RWPE2 (cell line): ENCODE results near the gene BROX.
A peak's percentile ranks its signal among the peaks of the same experiment; 100 is the strongest.
"Not testable (repeated sequence)": the region's sequence is repeated elsewhere in the genome, so short reads cannot be mapped to it uniquely, and the experiment has no call there.

Source experiments
- ATAC-seq: fragments of 200-7000 bp; cut with Tn5 transposase; 3 replicates; pipeline ENCODE4 v1.9.1; 2021; ENCODE audit warnings: low read depth
- DNase-seq: peaks from one replicate; pipeline ENCODE4 v3.0.0-alpha.2; 2020; ENCODE audit warnings: low spot score
- H3K27ac ChIP-seq: fragments of 450-650 bp; 2 replicates; pipeline ENCODE4 v1.5.1; 2017; ENCODE audit warnings: mild to moderate bottlenecking; ENCODE audit not compliant: poor library complexity, severe bottlenecking
- H3K27me3 ChIP-seq: fragments of 250-450 bp; sonication (Bioruptor Pico); 2 replicates; pipeline ENCODE4 v1.5.1; 2021; ENCODE audit warnings: mild to moderate bottlenecking, moderate library complexity; ENCODE audit not compliant: insufficient read depth, poor library complexity, severe bottlenecking
- H3K36me3 ChIP-seq: fragments of 250-450 bp; sonication (Bioruptor Pico); 2 replicates; pipeline ENCODE4 v1.5.1; 2020; ENCODE audit warnings: low read depth, mild to moderate bottlenecking, moderate library complexity
- H3K4me1 ChIP-seq: fragments of 250-450 bp; sonication (Bioruptor Pico); 2 replicates; pipeline ENCODE4 v1.5.1; 2021; ENCODE audit warnings: mild to moderate bottlenecking, moderate library complexity; ENCODE audit not compliant: insufficient read depth, poor library complexity, severe bottlenecking
- H3K4me3 ChIP-seq: fragments of 250-450 bp; sonication (Bioruptor Pico); 2 replicates; pipeline ENCODE4 v1.5.1; 2021; ENCODE audit warnings: mild to moderate bottlenecking, moderate library complexity; ENCODE audit not compliant: severe bottlenecking
- H3K9me3 ChIP-seq: fragments of 250-450 bp; sonication (Bioruptor Pico); 2 replicates; pipeline ENCODE4 v1.5.1; 2021; ENCODE audit warnings: mild to moderate bottlenecking, moderate library complexity; ENCODE audit not compliant: severe bottlenecking
- TF ChIP-seq, protein P1 (sequence below): fragments of 450-650 bp; IDR thresholded peaks from one replicate; pipeline ENCODE4 v1.5.1; 2017; ENCODE audit warnings: mild to moderate bottlenecking, moderate library complexity; ENCODE audit not compliant: poor library complexity, severe bottlenecking

The BROX gene

DNA sequence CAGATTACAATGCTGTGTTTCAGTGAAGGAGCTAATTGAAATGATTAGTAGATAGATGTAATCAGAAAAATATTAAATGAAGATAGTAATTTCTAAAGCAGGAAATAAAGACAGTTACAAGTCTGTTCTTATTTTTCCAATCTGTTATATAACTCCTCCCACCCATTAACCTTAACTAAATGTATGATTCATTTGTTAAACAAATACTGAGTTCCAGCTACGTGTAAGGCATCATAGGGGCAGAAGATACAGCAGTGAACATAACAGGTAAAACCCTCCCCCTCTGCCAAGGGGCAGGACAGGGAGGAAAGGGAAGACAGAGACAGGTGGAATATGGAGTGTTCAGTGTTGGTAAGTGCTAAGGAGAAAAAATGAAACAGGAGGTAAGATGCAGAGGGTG, 24.6 kb downstream of the BROX start, which contains the start of gene FAM177B:
Gene FAM177B, plus strand, starts transcription at position 231 of the 400 bp plus-strand sequence. CDS start 9,344 bp downstream, outside the sequence.
- H3K9me3 ChIP-seq: no peaks in the 10 kb centered on the region
- H3K36me3 ChIP-seq: peaks cover 10% of the 10 kb centered on the region
- H3K27me3 ChIP-seq: no peaks in the 10 kb centered on the region
- no peaks in the 10 kb centered on the region for H3K4me1 ChIP-seq
- peak; percentile 55 for ATAC-seq
- DNase-seq: no peak
- TF ChIP-seq, protein P1, sequence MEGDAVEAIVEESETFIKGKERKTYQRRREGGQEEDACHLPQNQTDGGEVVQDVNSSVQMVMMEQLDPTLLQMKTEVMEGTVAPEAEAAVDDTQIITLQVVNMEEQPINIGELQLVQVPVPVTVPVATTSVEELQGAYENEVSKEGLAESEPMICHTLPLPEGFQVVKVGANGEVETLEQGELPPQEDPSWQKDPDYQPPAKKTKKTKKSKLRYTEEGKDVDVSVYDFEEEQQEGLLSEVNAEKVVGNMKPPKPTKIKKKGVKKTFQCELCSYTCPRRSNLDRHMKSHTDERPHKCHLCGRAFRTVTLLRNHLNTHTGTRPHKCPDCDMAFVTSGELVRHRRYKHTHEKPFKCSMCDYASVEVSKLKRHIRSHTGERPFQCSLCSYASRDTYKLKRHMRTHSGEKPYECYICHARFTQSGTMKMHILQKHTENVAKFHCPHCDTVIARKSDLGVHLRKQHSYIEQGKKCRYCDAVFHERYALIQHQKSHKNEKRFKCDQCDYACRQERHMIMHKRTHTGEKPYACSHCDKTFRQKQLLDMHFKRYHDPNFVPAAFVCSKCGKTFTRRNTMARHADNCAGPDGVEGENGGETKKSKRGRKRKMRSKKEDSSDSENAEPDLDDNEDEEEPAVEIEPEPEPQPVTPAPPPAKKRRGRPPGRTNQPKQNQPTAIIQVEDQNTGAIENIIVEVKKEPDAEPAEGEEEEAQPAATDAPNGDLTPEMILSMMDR: no peak
- H3K27ac ChIP-seq: no peak within 1 kb of the TSS
- no peak within 1 kb of the TSS for H3K4me3 ChIP-seq

- H3K27me3 ChIP-seq: no peaks in the 10 kb centered on the region
- no peak for DNase-seq
- H3K4me1 ChIP-seq: no peaks in the 10 kb centered on the region
- no peak overlapping the region for H3K4me3 ChIP-seq
- H3K9me3 ChIP-seq: no peaks in the 10 kb centered on the region
- ATAC-seq: no peak
- TF ChIP-seq, protein P1: no peak
- no peaks in the 10 kb centered on the region for H3K36me3 ChIP-seq
- H3K27ac ChIP-seq: no peak overlapping the region
These were observed 27.1 kb downstream of the BROX start for GRCh38 chr1:222739465-222739864.

- Histone ChIP-seq H3K27me3 (no peaks in the 10 kb centered on the region), H3K9me3 (no peaks in the 10 kb centered on the region), H3K27ac (no peak overlapping the region), H3K4me3 (no peak overlapping the region), H3K4me1 (no peaks in the 10 kb centered on the region), H3K36me3 (no peaks in the 10 kb centered on the region)
- DNase-seq: no peak
- ATAC-seq: no peak
- TF ChIP-seq, protein P1: no peak
These were observed 27.6 kb downstream of the BROX start for GRCh38 chr1:222739929-222740328.

DNA sequence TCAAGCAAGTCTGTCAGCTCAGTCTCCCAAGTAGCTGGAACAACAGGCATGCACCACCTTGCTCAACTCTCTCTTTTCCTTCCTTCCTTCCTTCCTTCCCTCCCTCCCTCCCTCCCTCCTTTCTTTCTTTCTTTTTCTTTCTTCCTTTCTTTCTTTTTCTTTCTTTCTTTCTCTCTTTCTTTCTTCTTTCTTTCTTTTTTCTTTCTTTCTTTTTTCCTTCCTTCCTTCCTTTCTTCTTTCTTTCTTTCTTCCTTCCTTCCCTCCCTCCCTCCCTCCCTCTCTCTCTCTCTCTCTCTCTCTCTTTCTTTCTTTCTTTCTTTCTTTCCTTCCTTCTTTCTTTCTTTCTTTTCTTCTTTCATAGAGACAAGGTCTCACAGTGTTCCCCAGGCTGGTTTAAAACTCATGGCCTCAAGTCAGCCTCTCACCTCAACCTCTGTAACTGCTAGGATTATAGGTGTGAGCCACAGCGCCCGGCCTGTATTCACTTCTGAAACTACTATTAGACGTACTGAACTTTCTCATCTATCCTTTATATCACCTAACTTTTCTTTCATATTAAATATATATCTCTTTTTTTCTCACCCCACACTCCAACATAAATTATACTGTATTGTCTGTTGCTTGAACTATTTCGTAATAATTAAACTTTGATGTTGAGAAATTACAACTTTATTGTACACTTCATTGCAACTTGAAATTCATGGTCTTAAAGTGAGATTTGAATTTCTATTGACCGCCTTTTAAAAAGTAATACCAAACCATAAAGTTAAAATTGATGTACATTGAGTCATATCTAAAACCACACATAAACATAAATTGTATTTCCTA, 29.5 kb downstream of the BROX start:
- not testable (repeated sequence) for H3K9me3 ChIP-seq, H3K27ac ChIP-seq, H3K36me3 ChIP-seq, H3K4me3 ChIP-seq, ATAC-seq, H3K4me1 ChIP-seq, DNase-seq, H3K27me3 ChIP-seq

- no peaks in the 10 kb centered on the region for H3K4me1 ChIP-seq
- TF ChIP-seq, protein P1: no peak
- H3K27me3 ChIP-seq: no peaks in the 10 kb centered on the region
- no peak overlapping the region for H3K4me3 ChIP-seq
- DNase-seq (no peak), ATAC-seq (no peak)
- H3K36me3 ChIP-seq: no peaks in the 10 kb centered on the region
- H3K9me3 ChIP-seq: no peaks in the 10 kb centered on the region
- no peak overlapping the region for H3K27ac ChIP-seq
These were observed 37.6 kb downstream of the BROX start for GRCh38 chr1:222749927-222750326.
